HEK293T (cell line): ENCODE results near the gene USP36.

Source experiments
- BHLHE40 ChIP-seq: fragments of 450-650 bp; IDR thresholded peaks from 2 replicates; pipeline ENCODE4 v1.6.1; 2016; ENCODE audit warnings: mild to moderate bottlenecking, moderate library complexity, borderline replicate concordance
- ELF4 ChIP-seq: fragments of 450-650 bp; IDR thresholded peaks from 2 replicates; pipeline ENCODE4 v1.6.1; 2017; ENCODE audit warnings: antibody characterized with exemption
- FOXA1 ChIP-seq: fragments of 450-650 bp; IDR thresholded peaks from 2 replicates; pipeline ENCODE4 v1.6.1; 2016; ENCODE audit warnings: mild to moderate bottlenecking
- FOXM1 ChIP-seq: fragments of 450-650 bp; IDR thresholded peaks from 2 replicates; pipeline ENCODE4 v1.6.1; 2017; ENCODE audit warnings: mild to moderate bottlenecking, borderline replicate concordance
- HDGF ChIP-seq: fragments of 450-650 bp; IDR thresholded peaks from 2 replicates; pipeline ENCODE4 v1.6.1; 2017; ENCODE audit warnings: antibody characterized with exemption, borderline replicate concordance
- PKNOX1 ChIP-seq: fragments of 450-650 bp; IDR thresholded peaks from 2 replicates; pipeline ENCODE4 v1.6.1; 2016
- SP1 ChIP-seq: fragments of 450-650 bp; IDR thresholded peaks from 2 replicates; pipeline ENCODE4 v1.6.1; 2017
- SUZ12 ChIP-seq: fragments of 450-650 bp; IDR thresholded peaks from 2 replicates; pipeline ENCODE4 v1.6.1; 2016; ENCODE audit warnings: mild to moderate bottlenecking
- ZNF384 ChIP-seq: fragments of 450-650 bp; IDR thresholded peaks from 2 replicates; pipeline ENCODE4 v1.6.1; 2016

GRCh38 chr17:78862073-78863023 lies 21.7 kb upstream of the USP36 start:
- no peak for TF ChIP-seq SP1
- no peak for TF ChIP-seq SUZ12
- no peak for TF ChIP-seq FOXM1
- no peak for TF ChIP-seq FOXA1
- no peak for TF ChIP-seq PKNOX1
- TF ChIP-seq BHLHE40, result no peak
- TF ChIP-seq ZNF384, result no peak
- no peak for TF ChIP-seq HDGF
- TF ChIP-seq ELF4, result no peak
